ENCODE measurements around the gene DNAH11. TPM values are rescaled to one million over a fixed set of nuclear protein-coding genes. Genes with fewer than 3 reads are reported as not detected.

The DNAH11 gene
- total and polyA plus RNA-seq, 2 of the 8 experiments (the other 6 are each of a cell fraction or from before 2014, with no cell fraction given) = 1.8 to 4.9 TPM

- 89% methylated on average over 3 of the region's 3 CpGs; no CpG with 5 or more reads in 1 of the 2 experiments for WGBS, 2 experiments (ENCODE audit: extremely low coverage in 1 of 2, insufficient coverage in 1 of 2, insufficient read length in 1 of 2, insufficient replicate concordance in 2 of 2, low coverage in 1 of 2, low lambda C conversion rate in 2 of 2, missing lambda C conversion rate in 1 of 2)
- peaks cover 0 to 3% (median 0%) of the 10 kb centered on the region in 4 experiments; a peak in 3 of 7 replicates for H3K4me1 ChIP-seq (replicated peaks in 1 of 4; ENCODE audit: control insufficient read depth in 3 of 4, insufficient read depth in 4 of 4, low read length in 3 of 4)
- H3K4ac ChIP-seq (replicated peaks; ENCODE audit: insufficient read length, low read depth, low read length) = no peak overlapping the region
- H4K20me1 ChIP-seq (replicated peaks in 1 of 2; ENCODE audit: control insufficient read depth in 1 of 2, insufficient read depth in 2 of 2, low read length in 2 of 2) = no peaks in the 10 kb centered on the region
- H4K5ac ChIP-seq (ENCODE audit: insufficient read length, low read depth, low read length) = no peak overlapping the region
- H2AFZ ChIP-seq (ENCODE audit: low read length) = no peak overlapping the region
- ChIA-PET POLR2A (ENCODE audit: partially characterized antibody) (interaction anchor here (0.8 kb wide), 1 partner anchor 10 kb away, joined by 3 read pairs; no protein-coding TSS in a partner anchor), CTCF (ENCODE audit: partially characterized antibody) (interaction anchor here (0.9 to 1.3 kb wide), 2 partner anchors 9 to 11 kb away, joined by 3 read pairs; no protein-coding TSS in a partner anchor)
- no peaks in the 10 kb centered on the region; a peak in 1 of 8 replicates for H3K36me3 ChIP-seq (ENCODE audit: control insufficient read depth in 2 of 4, insufficient read depth in 4 of 4, low read length in 3 of 4)
- no peak overlapping the region for H4K8ac ChIP-seq (ENCODE audit: extremely low read depth, insufficient read depth, low read length)
- no peak for DNase-seq (ENCODE audit: low read depth in 1 of 2, low spot score in 2 of 2)
- H3K23me2 ChIP-seq (ENCODE audit: low read depth, low read length) = no peaks in the 10 kb centered on the region
- no peak overlapping the region for H3K4me3 ChIP-seq (ENCODE audit: extremely low read depth in 1 of 4, insufficient read depth in 2 of 4, low read depth in 3 of 4, low read length in 4 of 4)
- no peak overlapping the region for H3K9ac ChIP-seq (replicated peaks in 1 of 4; ENCODE audit: extremely low read depth in 1 of 4, low read depth in 3 of 4, low read length in 3 of 4)
- no peak overlapping the region for H3K4me2 ChIP-seq (ENCODE audit: insufficient read depth in 1 of 2, low read depth in 2 of 2, low read length in 2 of 2)
- no peak overlapping the region for H4K91ac ChIP-seq (replicated peaks; ENCODE audit: insufficient read length, low read length)
- H3K14ac ChIP-seq (ENCODE audit: insufficient read length) = no peak overlapping the region
- no peak for FAIRE-seq
- no peaks in the 10 kb centered on the region for H3K9me3 ChIP-seq (ENCODE audit: insufficient read depth in 2 of 2, low read depth in 1 of 2, low read length in 1 of 2)
- H3K27me3 ChIP-seq (replicated peaks in 1 of 4; ENCODE audit: control insufficient read depth in 3 of 4, extremely low read depth in 1 of 4, insufficient read depth in 3 of 4, low read length in 3 of 4) = no peaks in the 10 kb centered on the region
- no peak overlapping the region for H2BK15ac ChIP-seq (ENCODE audit: low read length)
- H2BK120ac ChIP-seq (replicated peaks; ENCODE audit: low read depth, low read length) = no peak overlapping the region
- no peak overlapping the region for H3K27ac ChIP-seq (ENCODE audit: low read depth, low read length)
- no peaks in the 10 kb centered on the region for H3K79me2 ChIP-seq (ENCODE audit: control insufficient read depth in 1 of 2, insufficient read depth in 2 of 2, low read length in 2 of 2)
- H2BK20ac ChIP-seq (ENCODE audit: low read length) = no peak overlapping the region
- no peaks in the 10 kb centered on the region for H3K79me1 ChIP-seq (ENCODE audit: low read depth, low read length)
- no peak overlapping the region for H3K56ac ChIP-seq (replicated peaks; ENCODE audit: insufficient read length, low read depth, low read length)
- H2AK5ac ChIP-seq (ENCODE audit: low read depth, low read length) = no peak overlapping the region
- H2BK5ac ChIP-seq (ENCODE audit: low read depth, low read length) = no peak overlapping the region
- no peak overlapping the region for H2BK12ac ChIP-seq (ENCODE audit: low read depth, low read length)
- H3K18ac ChIP-seq (ENCODE audit: extremely low read depth, low read length) = no peak overlapping the region
- H3K23ac ChIP-seq (ENCODE audit: insufficient read length) = no peak overlapping the region
- TF ChIP-seq SUZ12 (IDR thresholded peaks at IDR 0.05; ENCODE audit: low read length) (no peak), CBX8 (IDR thresholded peaks at IDR 0.05; ENCODE audit: borderline replicate concordance, low read depth, low read length) (no peak), JUN (IDR thresholded peaks at IDR 0.05; ENCODE audit: low read depth, low read length) (no peak), KDM4A (IDR thresholded peaks at IDR 0.05; ENCODE audit: low read depth, low read length, severe bottlenecking) (no peak), CTBP2 (IDR thresholded peaks at IDR 0.05; ENCODE audit: borderline replicate concordance, insufficient read depth, insufficient read length, low read length) (no peak), RXRA (IDR thresholded peaks at IDR 0.05; ENCODE audit: insufficient read depth, low read depth, low read length) (no peak)
Observed at GRCh38 chr7:21891291-21891690, 348.5 kb downstream of the DNAH11 start.
